Coronary artery (tissue), 2 donors: ENCODE results near the gene PRKN.
"Not testable (repeated sequence)": the region's sequence is repeated elsewhere in the genome, so short reads cannot be mapped to it uniquely, and the experiment has no call there.

Experiments used
- DNase-seq: peaks from one replicate; pipeline ENCODE4 v3.0.0-alpha.2; 2017; ENCODE audit warnings: low spot score
- H3K27ac ChIP-seq, 2 donors: fragments of 200-600 bp; sonication (generic); one replicate each; pipeline ENCODE4 v1.5.1; 2016 to 2019
- H3K4me3 ChIP-seq: fragments of 200-600 bp; sonication (generic); 2 replicates; pipeline ENCODE4 v1.5.1; 2016; ENCODE audit warnings: mild to moderate bottlenecking, moderate library complexity
- CTCF ChIP-seq: fragments of 200-600 bp; sonication (generic); IDR thresholded peaks from one replicate; pipeline ENCODE4 v1.5.1; 2019; ENCODE audit warnings: antibody characterized with exemption

Gene PRKN

GRCh38 chr6:162681447-162681846 lies 46.1 kb downstream of the PRKN start:
- no peak for DNase-seq
- H3K4me3 ChIP-seq = no peak overlapping the region
- no peak for TF ChIP-seq CTCF
- H3K27ac ChIP-seq = no peak overlapping the region

- DNase-seq = no peak
- no peak for TF ChIP-seq CTCF
Measured at GRCh38 chr6:162680871-162681270, 46.7 kb downstream of the PRKN start.

GRCh38 chr6:162680367-162680766 lies 47.2 kb downstream of the PRKN start:
- DNase-seq = no peak
- no peak for TF ChIP-seq CTCF

More at GRCh38 chr6:162680871-162681270, 46.7 kb downstream of the PRKN start:
- Histone ChIP-seq H3K4me3 (no peak overlapping the region), H3K27ac (no peak overlapping the region)

GRCh38 chr6:162679681-162680080 lies 47.9 kb downstream of the PRKN start:
- Histone ChIP-seq H3K4me3 (no peak overlapping the region), H3K27ac (no peak overlapping the region)
- TF ChIP-seq CTCF = no peak
- DNase-seq = no peak

More at GRCh38 chr6:162680367-162680766, 47.2 kb downstream of the PRKN start:
- no peak overlapping the region for H3K27ac ChIP-seq
- no peak overlapping the region for H3K4me3 ChIP-seq

- DNase-seq, H3K4me3 ChIP-seq, H3K27ac ChIP-seq: not testable (repeated sequence)
Measured at GRCh38 chr6:162678896-162679295, 48.7 kb downstream of the PRKN start.

GRCh38 chr6:162675503-162675902 lies 52.1 kb downstream of the PRKN start:
- no peak for DNase-seq
- TF ChIP-seq CTCF = no peak
- no peak overlapping the region for H3K4me3 ChIP-seq
- H3K27ac ChIP-seq = no peak overlapping the region

GRCh38 chr6:162674452-162674851 lies 53.1 kb downstream of the PRKN start:
- no peak for TF ChIP-seq CTCF

More at GRCh38 chr6:162674452-162674851, 53.1 kb downstream of the PRKN start:
- H3K4me3 ChIP-seq = no peak overlapping the region
- DNase-seq = no peak
- no peak overlapping the region for H3K27ac ChIP-seq
